ENCODE data around the gene UBAC1. TPM values are rescaled to one million over a fixed set of nuclear protein-coding genes. Genes with fewer than 3 reads are reported as not detected.

UBAC1 gene
- total RNA-seq, 1 experiment from 2014 or later = 55.6 TPM

DNA sequence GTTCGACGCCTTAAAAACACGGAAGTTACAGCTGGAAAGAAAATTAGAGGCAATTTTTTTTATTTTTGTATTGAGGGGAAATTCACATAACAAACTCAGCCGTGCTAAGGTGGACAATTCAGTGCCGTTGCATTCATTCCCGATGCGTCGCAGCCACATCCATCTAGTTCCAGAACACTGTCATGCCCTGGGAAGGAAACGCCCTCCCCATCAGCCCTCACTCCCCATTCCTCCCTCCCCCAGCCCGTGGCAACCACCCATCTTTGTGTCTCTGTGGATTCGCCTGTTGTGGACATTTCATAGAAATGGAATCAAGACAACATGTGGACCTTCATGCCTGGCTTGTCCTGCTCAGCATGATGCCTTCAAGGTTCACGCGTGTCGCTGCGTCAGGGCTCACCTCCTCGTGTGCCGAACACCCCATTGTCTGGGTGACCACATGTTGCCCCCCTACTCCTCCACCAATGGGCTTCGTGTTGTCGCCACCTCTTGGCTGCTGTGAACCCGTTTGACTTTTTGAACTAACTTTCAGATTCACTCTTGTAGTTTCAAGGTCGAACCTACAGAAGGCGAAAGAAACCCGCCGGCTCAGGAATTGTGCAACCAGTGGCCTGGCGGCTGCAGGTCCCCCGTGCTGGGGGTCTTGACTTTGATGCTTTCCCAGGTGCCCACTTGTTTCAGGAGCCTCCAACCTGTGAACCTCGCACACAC, 36.4 kb downstream of the UBAC1 start:
- H3K36me3 Mint-ChIP-seq = peaks cover 8% of the 10 kb centered on the region; the same call in 1 of the 2 replicates
- no peaks in the 10 kb centered on the region for H3K9me3 Mint-ChIP-seq
- H3K27me3 Mint-ChIP-seq (ENCODE audit: low read depth) = no peaks in the 10 kb centered on the region
- H3K4me3 Mint-ChIP-seq = no peak overlapping the region
- ChIA-PET CTCF (no interaction called here), POLR2A (interaction anchor here (0.6 kb wide), 1 partner anchor 464 kb away, joined by 4 read pairs; no protein-coding TSS in a partner anchor)
- ATAC-seq (no peak), DNase-seq (ENCODE audit: low spot score) (no peak)
- no peak for TF ChIP-seq ZNF423 (CRISPR knock-in tag; IDR thresholded peaks at IDR 0.05)
- peak; percentile 91; the same call in 1 of the 2 replicates for TF ChIP-seq ESRRA (CRISPR knock-in tag; IDR thresholded peaks at IDR 0.05; ENCODE audit: borderline replicate concordance)
- H3K4me1 Mint-ChIP-seq = no peaks in the 10 kb centered on the region; the same call in 1 of the 2 replicates
- H3K27ac Mint-ChIP-seq = peak overlapping the region; percentile 55; the same call in 1 of the 2 replicates

DNA sequence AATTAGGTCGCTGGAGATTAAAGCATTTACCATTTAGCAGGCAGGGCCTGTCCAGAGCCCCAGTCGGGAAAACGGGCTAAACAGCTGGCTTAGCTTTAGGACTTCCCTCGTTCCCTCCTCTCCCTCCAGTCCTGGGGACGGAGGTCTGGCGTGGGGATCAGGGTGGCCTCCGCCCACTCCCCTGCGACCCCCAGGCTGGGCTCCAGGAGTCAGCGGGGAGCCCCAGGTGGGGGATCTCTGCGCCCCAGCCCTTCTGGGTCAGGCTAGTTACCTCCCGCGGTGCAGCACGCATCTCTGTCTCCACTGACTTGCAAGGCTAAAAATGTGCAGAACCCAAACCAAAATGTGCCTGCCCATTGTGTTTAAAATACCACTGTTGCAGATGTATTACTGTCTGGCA, 37.7 kb downstream of the UBAC1 start:
- no peak overlapping the region for H3K4me3 Mint-ChIP-seq
- TF ChIP-seq ZBTB43 (CRISPR knock-in tag; IDR thresholded peaks at IDR 0.05) (no peak), ATF3 (CRISPR knock-in tag; conservative IDR thresholded peaks at IDR 0.05) (no peak), OVOL2 (CRISPR knock-in tag; IDR thresholded peaks at IDR 0.05; ENCODE audit: borderline replicate concordance) (no peak), ELF4 (CRISPR knock-in tag; IDR thresholded peaks at IDR 0.05; ENCODE audit: low read depth) (no peak), ESRRA (CRISPR knock-in tag; IDR thresholded peaks at IDR 0.05; ENCODE audit: borderline replicate concordance) (no peak), MXD4 (CRISPR knock-in tag; IDR thresholded peaks at IDR 0.05; ENCODE audit: borderline replicate concordance) (no peak)
- TF ChIP-seq, protein P1, sequence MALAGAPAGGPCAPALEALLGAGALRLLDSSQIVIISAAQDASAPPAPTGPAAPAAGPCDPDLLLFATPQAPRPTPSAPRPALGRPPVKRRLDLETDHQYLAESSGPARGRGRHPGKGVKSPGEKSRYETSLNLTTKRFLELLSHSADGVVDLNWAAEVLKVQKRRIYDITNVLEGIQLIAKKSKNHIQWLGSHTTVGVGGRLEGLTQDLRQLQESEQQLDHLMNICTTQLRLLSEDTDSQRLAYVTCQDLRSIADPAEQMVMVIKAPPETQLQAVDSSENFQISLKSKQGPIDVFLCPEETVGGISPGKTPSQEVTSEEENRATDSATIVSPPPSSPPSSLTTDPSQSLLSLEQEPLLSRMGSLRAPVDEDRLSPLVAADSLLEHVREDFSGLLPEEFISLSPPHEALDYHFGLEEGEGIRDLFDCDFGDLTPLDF (CRISPR knock-in tag; IDR thresholded peaks at IDR 0.05) = no peak
- H3K27ac Mint-ChIP-seq = no peak overlapping the region
- peaks cover 7% of the 10 kb centered on the region for H3K27me3 Mint-ChIP-seq (ENCODE audit: low read depth)
- H3K9me3 Mint-ChIP-seq = peaks cover 8% of the 10 kb centered on the region
- DNase-seq (ENCODE audit: low spot score) (no peak), ATAC-seq (no peak)
- H3K36me3 Mint-ChIP-seq = peaks cover 17% of the 10 kb centered on the region
- ChIA-PET POLR2A (interaction anchor here (1.1 kb wide), 1 partner anchor 83 kb away, joined by 9 read pairs; no protein-coding TSS in a partner anchor), CTCF (no interaction called here)
- H3K4me1 Mint-ChIP-seq = no peaks in the 10 kb centered on the region; the same call in 1 of the 2 replicates

DNA sequence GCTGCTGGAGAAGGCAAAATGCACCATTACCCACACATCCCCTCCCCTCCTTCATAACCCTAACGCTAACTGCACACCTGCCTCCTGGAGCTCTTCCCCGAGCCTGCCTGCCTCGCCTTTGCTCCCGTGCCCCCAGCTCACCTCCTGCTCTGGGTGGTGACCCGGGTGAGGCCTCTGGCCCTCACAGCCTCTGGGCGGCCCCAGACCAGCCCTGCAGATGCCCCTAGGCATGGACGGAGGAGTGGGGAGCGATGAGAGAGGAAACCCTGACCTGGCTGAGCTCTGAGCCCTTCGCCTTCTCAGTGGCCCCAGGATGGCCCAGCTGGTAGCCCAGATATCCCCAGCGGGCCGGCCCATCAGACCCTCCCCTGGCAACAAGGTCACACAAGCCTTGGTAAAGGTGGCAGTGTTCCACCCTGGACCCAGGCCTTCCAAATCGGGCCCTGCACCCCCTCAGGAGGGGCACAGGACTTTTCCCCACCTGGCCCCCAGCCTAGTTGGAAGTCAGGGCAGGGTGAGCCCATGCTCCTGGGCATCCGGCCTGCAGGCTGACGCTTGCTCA, 39.3 kb downstream of the UBAC1 start:
- Mint-ChIP-seq H3K27ac (no peak overlapping the region), H3K4me3 (no peak overlapping the region), H3K9me3 (peaks cover 20% of the 10 kb centered on the region), H3K4me1 (no peaks in the 10 kb centered on the region; the same call in 1 of the 2 replicates), H3K36me3 (peaks cover 33% of the 10 kb centered on the region), H3K27me3 (ENCODE audit: low read depth) (peaks cover 23% of the 10 kb centered on the region)
- CTCF ChIA-PET = no interaction called here
- ATAC-seq = no peak
- no peak for DNase-seq (ENCODE audit: low spot score)
- POLR2A ChIA-PET = interaction anchor here (1.2 kb wide), 1 partner anchor 281 kb away, joined by 6 read pairs; no protein-coding TSS in a partner anchor
- no peak for TF ChIP-seq ETV6 (CRISPR knock-in tag; IDR thresholded peaks at IDR 0.05)
- TF ChIP-seq NFYB (CRISPR knock-in tag; conservative IDR thresholded peaks at IDR 0.05; ENCODE audit: low read depth) = no peak
- no peak for TF ChIP-seq ELF4 (CRISPR knock-in tag; IDR thresholded peaks at IDR 0.05; ENCODE audit: low read depth)
- TF ChIP-seq NFATC4 (CRISPR knock-in tag; IDR thresholded peaks at IDR 0.05) = no peak
- TF ChIP-seq FOXP1 (CRISPR knock-in tag; IDR thresholded peaks at IDR 0.05; ENCODE audit: borderline replicate concordance) = no peak
- TF ChIP-seq USF2 (CRISPR knock-in tag; IDR thresholded peaks at IDR 0.05) = no peak
- no peak for TF ChIP-seq NR3C1 (CRISPR knock-in tag; conservative IDR thresholded peaks at IDR 0.05; ENCODE audit: low read depth)
- no peak for TF ChIP-seq ARID4B (CRISPR knock-in tag; IDR thresholded peaks at IDR 0.05; ENCODE audit: borderline replicate concordance)
- TF ChIP-seq TCF7 (CRISPR knock-in tag; IDR thresholded peaks at IDR 0.05; ENCODE audit: low read depth) = no peak

Measured in WTC11 (cell line).